ENCODE data around the gene PRELP. TPM values are rescaled to one million over a fixed set of nuclear protein-coding genes. Genes with fewer than 3 reads are reported as not detected.
A peak's percentile ranks its signal among the peaks of the same experiment; 100 is the strongest.

The PRELP gene
- total RNA-seq, 1 donor from 2014 or later = 7.0 TPM

GRCh38 chr1:203524152-203524551 lies 48.5 kb downstream of the PRELP start:
- no peak for DNase-seq (ENCODE audit: low spot score)

- no peak for DNase-seq (ENCODE audit: low spot score)
These were observed 49.2 kb downstream of the PRELP start for GRCh38 chr1:203524824-203525223.

GRCh38 chr1:203525685-203526084 lies 50.1 kb downstream of the PRELP start:
- DNase-seq (ENCODE audit: low spot score) = no peak

- no peak for DNase-seq (ENCODE audit: low spot score)
These were observed 50.5 kb downstream of the PRELP start for GRCh38 chr1:203526130-203526529.

- peak; percentile 66 for DNase-seq (ENCODE audit: low spot score)
These were observed 51.0 kb downstream of the PRELP start for GRCh38 chr1:203526572-203526971.

GRCh38 chr1:203527013-203527412 lies 51.4 kb downstream of the PRELP start:
- DNase-seq (ENCODE audit: low spot score) = no peak

GRCh38 chr1:203528063-203528462 lies 52.5 kb downstream of the PRELP start:
- no peak for DNase-seq (ENCODE audit: low spot score)

GRCh38 chr1:203528976-203529835 lies 53.6 kb downstream of the PRELP start:
- no peak for DNase-seq (ENCODE audit: low spot score)

GRCh38 chr1:203531063-203531462 lies 55.5 kb downstream of the PRELP start:
- DNase-seq (ENCODE audit: low spot score) = no peak

GRCh38 chr1:203534012-203534411 lies 58.4 kb downstream of the PRELP start:
- DNase-seq (ENCODE audit: low spot score) = no peak

- DNase-seq (ENCODE audit: low spot score) = peak; percentile 98
These were observed 58.9 kb downstream of the PRELP start for GRCh38 chr1:203534526-203534925.

- DNase-seq (ENCODE audit: low spot score) = no peak
These were observed 61.0 kb downstream of the PRELP start for GRCh38 chr1:203536575-203536974.

- peak; percentile 85 for DNase-seq (ENCODE audit: low spot score)
These were observed 61.4 kb downstream of the PRELP start for GRCh38 chr1:203536980-203537455.

- peak; percentile 71 for DNase-seq (ENCODE audit: low spot score)
These were observed 62.3 kb downstream of the PRELP start for GRCh38 chr1:203537806-203538464.

- no peak for DNase-seq (ENCODE audit: low spot score)
These were observed 63.1 kb downstream of the PRELP start for GRCh38 chr1:203538726-203539125.

GRCh38 chr1:203539831-203540546 lies 64.4 kb downstream of the PRELP start:
- no peak for DNase-seq (ENCODE audit: low spot score)

Other genes starting within 250 kb of the PRELP start
- 1.4 TPM for gene CHIT1, start 246.1 kb upstream of the PRELP start, total RNA-seq (ENCODE audit: insufficient read depth, low replicate concordance)
- gene BTG2, start 170.3 kb upstream of the PRELP start, total RNA-seq (ENCODE audit: insufficient read depth, low replicate concordance) = 63.3 TPM
- 227 TPM for gene FMOD, start 124.7 kb upstream of the PRELP start, total RNA-seq (ENCODE audit: insufficient read depth, low replicate concordance)
- gene OPTC, start 18.3 kb downstream of the PRELP start, total RNA-seq (ENCODE audit: insufficient read depth, low replicate concordance) = not detected
- 91.5 TPM for gene ATP2B4, start 151.0 kb downstream of the PRELP start, total RNA-seq (ENCODE audit: insufficient read depth, low replicate concordance)

All from umbilical cord (tissue), 2 donors.